Nephron progenitor cell (in vitro differentiated cells): ENCODE measurements around the gene ATXN1L.

Source experiments
- DNase-seq: peaks from one replicate; pipeline ENCODE4 v3.0.0; 2021
- H3K27ac Mint-ChIP-seq: 2 replicates; pipeline ENCODE4 v1.8.0; 2021; ENCODE audit warnings: mild to moderate bottlenecking, moderate library complexity, mixed read lengths
- H3K27me3 Mint-ChIP-seq: 2 replicates; pipeline ENCODE4 v1.8.0; 2021; ENCODE audit warnings: mild to moderate bottlenecking, low read depth, mixed read lengths; ENCODE audit not compliant: poor library complexity
- H3K36me3 Mint-ChIP-seq: 2 replicates; pipeline ENCODE4 v1.8.0; 2021; ENCODE audit warnings: low read depth, mixed read lengths
- H3K4me1 Mint-ChIP-seq: 2 replicates; pipeline ENCODE4 v1.8.0; 2021; ENCODE audit warnings: mixed read lengths
- H3K4me3 Mint-ChIP-seq: 2 replicates; pipeline ENCODE4 v1.8.0; 2021; ENCODE audit warnings: mild to moderate bottlenecking, moderate library complexity, mixed read lengths
- H3K9me3 Mint-ChIP-seq: 2 replicates; pipeline ENCODE4 v1.8.0; 2021; ENCODE audit warnings: mild to moderate bottlenecking, moderate library complexity, mixed read lengths
- CTCF ChIP-seq: fragments of 200-600 bp; sonication (generic); IDR thresholded peaks from 2 replicates; pipeline ENCODE4 v1.5.0; 2021; ENCODE audit warnings: antibody characterized with exemption

Gene ATXN1L

GRCh38 chr16:71837150-71837549 lies 8.6 kb upstream of the ATXN1L start:
- peaks cover 58% of the 10 kb centered on the region for H3K27me3 Mint-ChIP-seq
- H3K9me3 Mint-ChIP-seq = no peaks in the 10 kb centered on the region

GRCh38 chr16:71840052-71840451 lies 5.7 kb upstream of the ATXN1L start:
- no peaks in the 10 kb centered on the region for H3K4me1 Mint-ChIP-seq
- no peaks in the 10 kb centered on the region for H3K36me3 Mint-ChIP-seq
- H3K27me3 Mint-ChIP-seq = peaks cover 50% of the 10 kb centered on the region
- no peaks in the 10 kb centered on the region for H3K9me3 Mint-ChIP-seq
- DNase-seq = no peak
- no peak overlapping the region for H3K4me3 Mint-ChIP-seq
- no peak overlapping the region for H3K27ac Mint-ChIP-seq
- TF ChIP-seq CTCF = no peak

More at GRCh38 chr16:71837150-71837549, 8.6 kb upstream of the ATXN1L start:
- Mint-ChIP-seq H3K4me1 (no peaks in the 10 kb centered on the region), H3K36me3 (no peaks in the 10 kb centered on the region), H3K27ac (no peak overlapping the region), H3K4me3 (no peak overlapping the region)
- no peak for TF ChIP-seq CTCF
- no peak for DNase-seq

GRCh38 chr16:71843572-71843971 lies 2.2 kb upstream of the ATXN1L start:
- peaks cover 32% of the 10 kb centered on the region for H3K27me3 Mint-ChIP-seq
- H3K4me3 Mint-ChIP-seq = no peak overlapping the region
- H3K4me1 Mint-ChIP-seq = peaks cover 18% of the 10 kb centered on the region
- peaks cover 7% of the 10 kb centered on the region for H3K36me3 Mint-ChIP-seq
- no peak for DNase-seq
- H3K9me3 Mint-ChIP-seq = no peaks in the 10 kb centered on the region
- TF ChIP-seq CTCF = no peak
- no peak overlapping the region for H3K27ac Mint-ChIP-seq

- peak; percentile 16 for DNase-seq
- Mint-ChIP-seq H3K27me3 (peaks cover 15% of the 10 kb centered on the region), H3K4me1 (peaks cover 18% of the 10 kb centered on the region), H3K9me3 (no peaks in the 10 kb centered on the region), H3K4me3 (peak overlapping the region; percentile 97), H3K36me3 (peaks cover 24% of the 10 kb centered on the region), H3K27ac (peak overlapping the region; percentile 36)
- no peak for TF ChIP-seq CTCF
These were observed 655 bp downstream of the ATXN1L start for GRCh38 chr16:71846431-71846830.

- no peak overlapping the region for H3K27ac Mint-ChIP-seq
These were observed 1.3 kb downstream of the ATXN1L start for GRCh38 chr16:71847096-71847495.

More at GRCh38 chr16:71847096-71847495, 1.3 kb downstream of the ATXN1L start:
- no peak for TF ChIP-seq CTCF
- H3K4me3 Mint-ChIP-seq = peak overlapping the region; percentile 97
- H3K36me3 Mint-ChIP-seq = peaks cover 24% of the 10 kb centered on the region
- H3K4me1 Mint-ChIP-seq = peaks cover 18% of the 10 kb centered on the region
- no peak for DNase-seq
- H3K27me3 Mint-ChIP-seq = peaks cover 13% of the 10 kb centered on the region
- H3K9me3 Mint-ChIP-seq = no peaks in the 10 kb centered on the region
